ENCODE measurements around the gene TBCK.
"Not testable (repeated sequence)": the region's sequence is repeated elsewhere in the genome, so short reads cannot be mapped to it uniquely, and the experiment has no call there.

The TBCK gene

DNA sequence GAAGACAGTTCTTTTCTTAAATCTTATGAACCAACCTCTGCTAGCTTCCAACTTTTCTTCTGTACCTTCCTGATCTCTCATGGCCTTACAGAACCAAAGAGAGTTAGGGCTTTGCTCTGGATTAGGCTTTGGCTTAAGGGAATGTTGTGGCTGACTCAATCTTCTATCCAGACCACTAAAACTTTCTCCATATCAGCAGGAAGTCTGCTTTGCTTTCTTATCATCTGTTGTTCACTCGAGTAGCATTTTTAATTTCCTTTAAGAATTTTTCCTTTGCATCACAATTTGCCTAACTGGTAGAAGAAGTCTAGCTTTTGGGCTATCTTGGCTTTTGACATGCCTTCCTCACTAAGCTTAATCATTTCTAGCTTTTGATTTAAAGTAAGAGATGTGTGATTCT is 167.0 kb downstream of the TBCK start:
- Histone ChIP-seq H3K4me1 (ENCODE audit: control insufficient read depth, insufficient read depth, low read length, poor library complexity, severe bottlenecking) (no peaks in the 10 kb centered on the region), H3K27ac (ENCODE audit: insufficient read depth, low read length, poor library complexity, severe bottlenecking) (no peak overlapping the region), H3K36me3 (ENCODE audit: control insufficient read depth, insufficient read depth, low read length) (no peaks in the 10 kb centered on the region), H3K27me3 (replicated peaks; ENCODE audit: control insufficient read depth, insufficient read depth, low read length, poor library complexity, severe bottlenecking) (no peaks in the 10 kb centered on the region), H3K4me3 (ENCODE audit: insufficient read depth, low read depth, low read length, poor library complexity, severe bottlenecking) (no peak overlapping the region), H3K9me3 (ENCODE audit: control insufficient read depth, low read length) (no peaks in the 10 kb centered on the region)
- no peak for DNase-seq

DNA sequence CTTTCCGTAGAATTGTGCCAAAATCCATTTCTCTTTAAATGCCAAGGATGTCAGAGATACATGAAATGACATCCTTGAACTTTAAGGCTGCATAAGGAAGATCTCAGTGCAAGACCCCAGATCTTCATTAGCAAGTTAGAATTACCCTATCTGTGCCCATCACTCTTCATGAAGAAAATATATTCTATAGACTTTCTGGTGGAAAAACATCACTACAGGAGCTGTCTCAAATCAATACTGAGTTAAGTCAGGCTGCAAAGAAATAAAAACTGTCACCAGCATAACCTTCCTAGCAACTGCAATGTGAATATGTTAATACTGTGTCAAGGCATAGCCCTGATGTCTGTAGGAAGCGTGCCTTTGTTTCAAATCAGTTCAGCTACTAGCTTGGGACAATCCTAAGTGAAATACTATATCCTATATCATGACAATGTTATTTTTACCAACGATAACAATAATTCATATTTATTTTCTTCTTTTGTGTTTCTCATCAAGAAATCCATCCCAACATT is 173.3 kb downstream of the TBCK start:
- Histone ChIP-seq H3K27me3 (replicated peaks; ENCODE audit: control insufficient read depth, insufficient read depth, low read length, poor library complexity, severe bottlenecking) (no peaks in the 10 kb centered on the region), H3K4me1 (ENCODE audit: control insufficient read depth, insufficient read depth, low read length, poor library complexity, severe bottlenecking) (no peaks in the 10 kb centered on the region), H3K36me3 (ENCODE audit: control insufficient read depth, insufficient read depth, low read length) (no peaks in the 10 kb centered on the region), H3K27ac (ENCODE audit: insufficient read depth, low read length, poor library complexity, severe bottlenecking) (no peak overlapping the region), H3K9me3 (ENCODE audit: control insufficient read depth, low read length) (no peaks in the 10 kb centered on the region), H3K4me3 (ENCODE audit: insufficient read depth, low read depth, low read length, poor library complexity, severe bottlenecking) (no peak overlapping the region)
- no peak for DNase-seq

DNA sequence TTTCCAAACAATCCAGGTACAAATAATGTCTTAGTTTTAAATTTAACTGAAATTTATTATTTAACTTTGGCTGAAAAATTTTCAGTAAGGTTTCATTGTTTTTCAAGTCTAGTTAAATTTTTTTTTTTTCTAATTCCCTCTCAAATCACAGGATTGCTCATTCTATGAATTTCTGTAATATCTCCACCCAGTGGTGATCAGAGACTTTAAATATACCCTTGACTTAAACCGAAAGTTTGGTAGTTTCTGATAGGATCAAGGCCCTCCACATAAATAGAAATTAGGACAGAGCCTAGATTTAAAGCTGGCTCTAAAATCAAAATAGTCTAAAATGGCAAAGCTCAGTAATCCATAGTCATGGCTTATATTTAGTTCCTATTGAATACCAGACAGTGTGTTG is 175.4 kb downstream of the TBCK start:
- H3K27me3 ChIP-seq (replicated peaks; ENCODE audit: control insufficient read depth, insufficient read depth, low read length, poor library complexity, severe bottlenecking), result no peaks in the 10 kb centered on the region

DNA sequence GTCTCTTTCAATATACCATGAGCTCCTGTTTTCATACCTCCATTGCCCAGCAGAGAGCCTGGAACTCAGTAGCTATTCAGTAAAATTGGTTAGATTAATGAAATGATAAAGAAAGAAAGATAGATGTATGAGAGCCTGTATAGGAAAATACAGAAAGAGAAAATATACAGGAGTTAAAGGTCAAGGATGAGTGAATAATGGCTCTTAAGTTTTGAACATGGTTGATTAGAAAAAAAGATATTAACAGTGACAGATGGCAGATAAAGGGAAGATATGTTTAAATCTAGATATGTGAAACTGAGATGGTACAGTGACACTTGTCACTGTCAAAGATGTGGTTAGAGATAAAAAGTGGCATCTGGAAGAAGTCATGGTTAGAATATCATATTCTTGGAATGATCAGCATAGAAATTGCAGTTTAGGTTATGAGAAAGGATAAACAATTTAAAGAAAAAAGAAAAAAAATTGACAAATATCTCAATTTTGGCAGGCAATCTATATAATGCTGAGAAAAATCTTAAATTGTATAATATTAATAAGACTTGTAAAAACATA is 179.2 kb downstream of the TBCK start:
- no peak for DNase-seq

More for the DNA sequence above, 175.4 kb downstream of the TBCK start:
- H3K4me3 ChIP-seq (ENCODE audit: insufficient read depth, low read depth, low read length, poor library complexity, severe bottlenecking), result no peak overlapping the region
- no peak for DNase-seq
- no peak overlapping the region for H3K27ac ChIP-seq (ENCODE audit: insufficient read depth, low read length, poor library complexity, severe bottlenecking)
- no peaks in the 10 kb centered on the region for H3K4me1 ChIP-seq (ENCODE audit: control insufficient read depth, insufficient read depth, low read length, poor library complexity, severe bottlenecking)
- no peaks in the 10 kb centered on the region for H3K9me3 ChIP-seq (ENCODE audit: control insufficient read depth, low read length)
- H3K36me3 ChIP-seq (ENCODE audit: control insufficient read depth, insufficient read depth, low read length), result no peaks in the 10 kb centered on the region

DNA sequence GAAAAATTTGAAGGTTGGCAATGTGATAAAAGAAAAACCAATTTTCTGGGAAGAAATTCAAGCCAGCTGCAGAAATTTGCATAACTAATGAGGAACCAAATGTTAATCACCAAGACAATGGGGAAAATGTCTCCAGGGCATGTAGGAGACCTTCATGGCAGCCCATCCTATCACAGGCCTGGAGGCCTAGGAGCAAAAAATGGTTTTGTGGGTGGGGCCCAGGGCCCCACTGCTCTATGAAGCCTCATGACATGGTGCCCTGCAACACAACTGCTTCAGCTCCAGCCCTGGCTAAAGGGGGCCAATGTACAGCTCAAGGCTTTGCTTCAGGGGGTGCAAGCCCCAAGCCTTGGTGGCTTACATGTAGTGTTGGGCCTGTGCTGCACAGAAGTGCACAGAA is 184.0 kb downstream of the TBCK start:
- Histone ChIP-seq H3K27ac (ENCODE audit: insufficient read depth, low read length, poor library complexity, severe bottlenecking) (no peak overlapping the region), H3K36me3 (ENCODE audit: control insufficient read depth, insufficient read depth, low read length) (no peaks in the 10 kb centered on the region), H3K27me3 (replicated peaks; ENCODE audit: control insufficient read depth, insufficient read depth, low read length, poor library complexity, severe bottlenecking) (no peaks in the 10 kb centered on the region), H3K4me1 (ENCODE audit: control insufficient read depth, insufficient read depth, low read length, poor library complexity, severe bottlenecking) (no peaks in the 10 kb centered on the region), H3K4me3 (ENCODE audit: insufficient read depth, low read depth, low read length, poor library complexity, severe bottlenecking) (no peak overlapping the region), H3K9me3 (ENCODE audit: control insufficient read depth, low read length) (no peaks in the 10 kb centered on the region)
- DNase-seq, result no peak

More for the DNA sequence above, 179.2 kb downstream of the TBCK start:
- Histone ChIP-seq H3K9me3 (ENCODE audit: control insufficient read depth, low read length) (no peaks in the 10 kb centered on the region), H3K27ac (ENCODE audit: insufficient read depth, low read length, poor library complexity, severe bottlenecking) (no peak overlapping the region), H3K4me3 (ENCODE audit: insufficient read depth, low read depth, low read length, poor library complexity, severe bottlenecking) (no peak overlapping the region), H3K36me3 (ENCODE audit: control insufficient read depth, insufficient read depth, low read length) (no peaks in the 10 kb centered on the region), H3K27me3 (replicated peaks; ENCODE audit: control insufficient read depth, insufficient read depth, low read length, poor library complexity, severe bottlenecking) (no peaks in the 10 kb centered on the region), H3K4me1 (ENCODE audit: control insufficient read depth, insufficient read depth, low read length, poor library complexity, severe bottlenecking) (no peaks in the 10 kb centered on the region)

DNA sequence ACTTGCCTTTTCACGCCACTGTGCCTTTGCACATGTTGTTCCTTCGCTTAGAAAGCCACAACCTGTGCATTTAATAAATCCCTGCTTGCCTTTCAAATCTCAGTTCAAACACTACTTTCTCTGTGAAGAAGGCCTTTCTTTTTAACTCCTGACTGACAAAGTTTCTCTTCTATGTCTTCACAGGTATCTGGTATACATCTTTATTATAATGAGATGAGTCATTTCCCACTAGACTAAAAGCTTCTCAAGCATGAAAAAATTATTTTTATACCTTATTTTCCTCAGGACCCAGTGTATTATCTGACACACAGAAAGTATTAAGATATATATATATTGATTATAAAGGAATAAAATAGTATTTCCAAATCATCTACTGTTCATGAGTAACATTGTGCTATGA is 189.9 kb downstream of the TBCK start:
- Histone ChIP-seq H3K27me3 (replicated peaks; ENCODE audit: control insufficient read depth, insufficient read depth, low read length, poor library complexity, severe bottlenecking) (no peaks in the 10 kb centered on the region), H3K4me3 (ENCODE audit: insufficient read depth, low read depth, low read length, poor library complexity, severe bottlenecking) (no peak overlapping the region), H3K4me1 (ENCODE audit: control insufficient read depth, insufficient read depth, low read length, poor library complexity, severe bottlenecking) (no peaks in the 10 kb centered on the region), H3K27ac (ENCODE audit: insufficient read depth, low read length, poor library complexity, severe bottlenecking) (no peak overlapping the region), H3K36me3 (ENCODE audit: control insufficient read depth, insufficient read depth, low read length) (no peaks in the 10 kb centered on the region), H3K9me3 (ENCODE audit: control insufficient read depth, low read length) (no peaks in the 10 kb centered on the region)
- no peak for DNase-seq

DNA sequence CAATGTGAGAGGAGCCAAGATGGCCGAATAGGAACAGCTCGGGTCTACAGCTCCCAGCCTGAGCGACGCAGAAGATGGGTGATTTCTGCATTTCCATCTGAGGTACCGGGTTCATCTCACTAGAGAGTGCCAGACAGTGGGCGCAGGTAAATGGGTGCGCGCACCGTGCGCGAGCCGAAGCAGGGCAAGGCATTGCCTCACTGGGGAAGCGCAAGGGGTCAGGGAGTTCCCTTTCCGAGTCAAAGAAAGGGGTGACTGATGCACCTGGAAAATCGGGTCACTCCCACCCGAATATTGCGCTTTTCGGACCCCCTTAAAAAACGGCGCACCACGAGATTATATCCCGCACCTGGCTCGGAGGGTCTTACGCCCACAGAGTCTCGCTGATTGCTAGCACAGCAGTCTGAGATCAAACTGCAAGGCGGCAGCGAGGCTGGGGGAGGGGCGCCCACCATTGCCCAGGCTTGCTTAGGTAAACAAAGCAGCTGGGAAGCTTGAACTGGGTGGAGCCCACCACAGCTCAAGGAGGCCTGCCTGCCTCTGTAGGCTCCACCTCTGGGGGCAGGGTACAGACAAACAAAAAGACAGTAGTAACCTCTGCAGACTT is 196.0 kb downstream of the TBCK start:
- H3K27ac ChIP-seq (ENCODE audit: insufficient read depth, low read length, poor library complexity, severe bottlenecking), result not testable (repeated sequence)

DNA sequence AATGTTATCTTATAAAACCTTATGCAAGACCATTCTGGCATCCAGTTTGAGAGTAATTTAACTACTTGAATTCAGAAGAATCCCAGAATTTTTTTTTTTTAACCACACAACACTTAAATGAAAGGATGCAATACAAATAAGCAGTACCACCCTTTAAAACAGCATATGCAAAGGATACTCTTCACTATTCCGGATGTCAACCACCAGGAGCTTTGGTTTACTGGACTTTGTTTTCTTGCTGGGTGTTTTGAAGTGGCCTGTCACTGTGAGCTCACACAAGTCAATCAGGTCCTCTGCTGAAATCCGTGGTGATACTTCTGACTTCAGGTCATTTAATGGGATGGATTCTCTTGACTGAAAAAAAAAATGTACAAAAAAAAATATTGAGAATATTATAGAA is 200.0 kb downstream of the TBCK start:
- Histone ChIP-seq H3K4me1 (ENCODE audit: control insufficient read depth, insufficient read depth, low read length, poor library complexity, severe bottlenecking) (no peaks in the 10 kb centered on the region), H3K27ac (ENCODE audit: insufficient read depth, low read length, poor library complexity, severe bottlenecking) (no peak overlapping the region), H3K27me3 (replicated peaks; ENCODE audit: control insufficient read depth, insufficient read depth, low read length, poor library complexity, severe bottlenecking) (no peaks in the 10 kb centered on the region), H3K9me3 (ENCODE audit: control insufficient read depth, low read length) (peaks cover 10% of the 10 kb centered on the region), H3K4me3 (ENCODE audit: insufficient read depth, low read depth, low read length, poor library complexity, severe bottlenecking) (no peak overlapping the region), H3K36me3 (ENCODE audit: control insufficient read depth, insufficient read depth, low read length) (peaks cover 28% of the 10 kb centered on the region)
- DNase-seq, result no peak

More for the DNA sequence above, 196.0 kb downstream of the TBCK start:
- H3K4me3 ChIP-seq (ENCODE audit: insufficient read depth, low read depth, low read length, poor library complexity, severe bottlenecking); H3K9me3 ChIP-seq (ENCODE audit: control insufficient read depth, low read length); H3K27me3 ChIP-seq (replicated peaks; ENCODE audit: control insufficient read depth, insufficient read depth, low read length, poor library complexity, severe bottlenecking); DNase-seq; H3K4me1 ChIP-seq (ENCODE audit: control insufficient read depth, insufficient read depth, low read length, poor library complexity, severe bottlenecking): not testable (repeated sequence)
- peaks cover 13% of the 10 kb centered on the region for H3K36me3 ChIP-seq (ENCODE audit: control insufficient read depth, insufficient read depth, low read length)

DNA sequence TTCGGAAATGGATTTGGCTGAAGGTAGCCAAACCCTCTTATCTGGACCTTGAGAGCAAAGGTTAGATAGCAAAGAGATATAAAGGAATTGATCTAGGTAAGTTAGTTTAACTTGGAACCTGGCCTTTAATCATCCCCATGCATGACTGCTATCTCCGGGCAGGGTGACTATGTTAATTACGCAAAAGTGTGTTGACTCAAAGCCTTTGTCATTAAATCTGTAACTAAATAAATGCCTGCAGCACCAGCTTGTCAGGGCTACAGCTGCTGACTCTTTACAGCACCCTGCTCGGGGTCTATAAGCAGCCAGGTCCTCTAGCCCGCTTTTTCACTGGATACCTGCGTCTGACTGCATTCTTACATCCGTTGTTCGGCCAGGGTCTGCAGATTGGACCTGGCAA is 201.7 kb downstream of the TBCK start:
- Histone ChIP-seq H3K4me1 (ENCODE audit: control insufficient read depth, insufficient read depth, low read length, poor library complexity, severe bottlenecking) (no peaks in the 10 kb centered on the region), H3K4me3 (ENCODE audit: insufficient read depth, low read depth, low read length, poor library complexity, severe bottlenecking) (no peak overlapping the region), H3K36me3 (ENCODE audit: control insufficient read depth, insufficient read depth, low read length) (peaks cover 38% of the 10 kb centered on the region), H3K27ac (ENCODE audit: insufficient read depth, low read length, poor library complexity, severe bottlenecking) (no peak overlapping the region), H3K9me3 (ENCODE audit: control insufficient read depth, low read length) (peaks cover 12% of the 10 kb centered on the region), H3K27me3 (replicated peaks; ENCODE audit: control insufficient read depth, insufficient read depth, low read length, poor library complexity, severe bottlenecking) (no peaks in the 10 kb centered on the region)
- DNase-seq, result no peak

DNA sequence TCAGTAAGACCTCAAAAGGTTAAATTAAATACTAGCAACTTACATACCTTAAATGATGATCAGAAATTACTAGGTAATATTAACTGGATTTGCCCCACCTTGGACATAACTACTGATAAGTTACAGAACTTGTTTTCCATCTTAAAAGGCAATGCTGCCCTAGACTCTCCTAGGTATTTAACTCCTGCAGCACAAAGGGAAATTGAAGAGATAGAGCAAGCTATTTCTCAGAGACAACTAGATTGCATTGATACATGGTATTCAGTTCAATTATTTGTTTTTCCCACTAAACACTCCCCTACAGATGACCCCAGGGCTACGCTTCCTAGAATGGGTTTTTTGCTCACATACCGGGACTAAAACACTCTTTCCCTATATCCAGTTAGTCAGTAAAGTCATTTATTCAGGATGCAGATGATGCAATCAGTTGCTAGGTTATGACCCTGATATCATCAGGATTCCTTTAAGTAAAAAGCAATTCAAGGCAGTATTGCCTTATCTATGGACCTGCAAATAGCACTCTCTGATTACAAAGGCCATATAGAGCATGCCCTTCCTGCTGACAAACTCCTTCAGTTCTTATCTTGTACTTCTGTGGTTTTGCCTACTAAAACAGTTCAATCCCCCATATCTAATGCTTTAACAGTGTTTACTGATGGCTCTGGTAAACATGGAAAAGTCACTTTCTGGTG is 204.1 kb downstream of the TBCK start:
- peaks cover 12% of the 10 kb centered on the region for H3K9me3 ChIP-seq (ENCODE audit: control insufficient read depth, low read length)
- H3K27me3 ChIP-seq (replicated peaks; ENCODE audit: control insufficient read depth, insufficient read depth, low read length, poor library complexity, severe bottlenecking); DNase-seq; H3K4me1 ChIP-seq (ENCODE audit: control insufficient read depth, insufficient read depth, low read length, poor library complexity, severe bottlenecking); H3K4me3 ChIP-seq (ENCODE audit: insufficient read depth, low read depth, low read length, poor library complexity, severe bottlenecking); H3K27ac ChIP-seq (ENCODE audit: insufficient read depth, low read length, poor library complexity, severe bottlenecking): not testable (repeated sequence)
- H3K36me3 ChIP-seq (ENCODE audit: control insufficient read depth, insufficient read depth, low read length), result peaks cover 38% of the 10 kb centered on the region

Measured in effector memory CD4-positive, alpha-beta T cell (primary cell).